Lower lobe of right lung (tissue), 2 donors: Measurements from ENCODE around the gene MCF2L. TPM values are rescaled to one million over a fixed set of nuclear protein-coding genes. Genes with fewer than 3 reads are reported as not detected.

Experiments used
- ATAC-seq, 2 donors: fragments of 200-7000 bp; cut with Tn5 transposase; one replicate each; pipeline ENCODE4 v1.9.1; 2020 to 2022; ENCODE audit warnings: mild to moderate bottlenecking in 2 of 2, moderate library complexity in 2 of 2
- DNase-seq: peaks from one replicate; pipeline ENCODE4 v3.0.0-alpha.2; 2020
- H3K27ac ChIP-seq: fragments of 200-600 bp; one replicate; pipeline ENCODE4 v1.8.0; 2022
- H3K27me3 ChIP-seq: fragments of 200-600 bp; one replicate; pipeline ENCODE4 v1.8.0; 2022; ENCODE audit warnings: low read depth
- H3K36me3 ChIP-seq: fragments of 200-600 bp; one replicate; pipeline ENCODE4 v1.8.0; 2022; ENCODE audit warnings: mild to moderate bottlenecking
- H3K4me1 ChIP-seq: fragments of 200-600 bp; one replicate; pipeline ENCODE4 v1.8.0; 2022
- H3K4me3 ChIP-seq: fragments of 200-600 bp; one replicate; pipeline ENCODE4 v1.8.0; 2022; ENCODE audit warnings: mild to moderate bottlenecking
- H3K9me3 ChIP-seq: fragments of 200-600 bp; one replicate; pipeline ENCODE4 v1.8.0; 2022
- CTCF ChIP-seq: fragments of 200-600 bp; IDR thresholded peaks from one replicate; pipeline ENCODE4 v1.8.0; 2022; ENCODE audit warnings: antibody characterized with exemption, mild to moderate bottlenecking
- intact Hi-C: fragments of 100-400 bp; cut with DNase I; formaldehyde crosslinking; loops from one replicate; pipeline ENCODE4 v1.11.0; 2022
- total RNA-seq: library from RNA; stranded (reverse); fragmentation: NEBNext Ultra II Directional; extraction: Animal tissue kit (Norgen Biotek cat#: 25700); gene quantifications from one replicate; pipeline ENCODE4 v1.2.1, GENCODE V29; 2021
- donor health status: DM: no; HTN: yes; CAD: no; lungs with severe emphysema.

The MCF2L gene
- total RNA-seq, 1 donor from 2014 or later = 42.4 TPM

GRCh38 chr13:113087923-113088690 lies 119.1 kb downstream of the MCF2L start:
- TF ChIP-seq CTCF = no peak
- intact Hi-C loops = no loop called here
- Histone ChIP-seq H3K36me3 (peaks cover 26% of the 10 kb centered on the region), H3K4me3 (no peak overlapping the region), H3K9me3 (no peaks in the 10 kb centered on the region), H3K27ac (no peak overlapping the region), H3K4me1 (no peaks in the 10 kb centered on the region), H3K27me3 (no peaks in the 10 kb centered on the region)
- ATAC-seq (no peak), DNase-seq (peak; percentile 35)

DNA sequence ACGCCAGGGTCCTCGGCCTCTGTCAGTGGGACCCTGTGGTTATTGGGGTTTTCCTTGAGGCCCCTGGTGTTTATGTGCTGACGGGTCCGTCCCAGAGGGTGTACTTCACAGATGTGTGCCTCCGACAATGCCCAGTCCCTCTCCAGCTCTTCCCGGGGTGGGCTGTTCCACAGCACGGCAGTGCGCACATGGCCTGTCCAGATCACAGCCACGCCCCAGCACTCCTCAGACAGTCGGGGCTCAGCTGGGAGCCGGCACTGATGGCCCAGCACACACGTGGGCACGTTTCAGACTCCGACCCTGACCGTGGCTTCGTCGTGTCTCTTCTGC lies 119.6 kb downstream of the MCF2L start:
- DNase-seq (peak; percentile 37), ATAC-seq (no peak)
- no peaks in the 10 kb centered on the region for H3K27me3 ChIP-seq
- no peak overlapping the region for H3K4me3 ChIP-seq
- TF ChIP-seq CTCF = no peak
- no peak overlapping the region for H3K27ac ChIP-seq
- no peaks in the 10 kb centered on the region for H3K9me3 ChIP-seq
- H3K36me3 ChIP-seq = peaks cover 26% of the 10 kb centered on the region
- intact Hi-C loops = no loop called here
- no peaks in the 10 kb centered on the region for H3K4me1 ChIP-seq

DNA sequence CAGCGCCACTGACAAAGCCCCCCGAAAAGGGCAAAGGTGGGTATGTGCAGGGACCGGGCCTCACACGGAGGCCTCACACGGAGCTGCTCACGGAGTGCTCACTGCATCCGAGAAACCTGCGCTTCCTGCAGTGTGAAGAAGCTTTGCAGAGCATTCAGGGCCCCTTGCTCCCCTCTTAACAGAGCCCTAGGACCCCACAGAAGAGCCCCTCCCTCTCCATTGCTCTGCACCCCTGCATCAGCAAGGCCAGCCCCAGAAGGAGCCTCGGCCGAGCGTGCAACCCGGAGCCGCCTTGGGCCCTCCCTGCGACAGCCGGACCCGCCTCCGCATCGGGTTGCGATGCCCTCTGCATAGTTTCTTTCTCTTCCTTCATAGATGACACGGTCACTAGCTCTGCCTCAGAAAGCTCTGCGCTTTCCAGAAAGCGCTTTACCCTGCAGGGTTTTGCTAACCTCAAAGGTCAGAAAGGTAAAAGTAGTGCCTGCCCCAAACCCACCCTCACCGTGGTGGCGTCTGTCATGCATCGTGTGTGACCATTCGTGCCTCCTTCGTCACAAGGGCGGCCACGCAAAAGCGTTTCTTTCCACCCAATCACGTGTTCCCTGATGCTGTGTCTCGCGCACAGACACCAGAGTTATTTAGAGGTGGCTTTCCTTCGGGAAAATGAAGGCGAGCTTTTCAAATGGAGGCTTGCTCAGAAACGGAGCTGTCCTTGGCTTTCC lies 120.8 kb downstream of the MCF2L start:
- no peak for ATAC-seq
- intact Hi-C loops = no loop called here
- no peak for TF ChIP-seq CTCF

DNA sequence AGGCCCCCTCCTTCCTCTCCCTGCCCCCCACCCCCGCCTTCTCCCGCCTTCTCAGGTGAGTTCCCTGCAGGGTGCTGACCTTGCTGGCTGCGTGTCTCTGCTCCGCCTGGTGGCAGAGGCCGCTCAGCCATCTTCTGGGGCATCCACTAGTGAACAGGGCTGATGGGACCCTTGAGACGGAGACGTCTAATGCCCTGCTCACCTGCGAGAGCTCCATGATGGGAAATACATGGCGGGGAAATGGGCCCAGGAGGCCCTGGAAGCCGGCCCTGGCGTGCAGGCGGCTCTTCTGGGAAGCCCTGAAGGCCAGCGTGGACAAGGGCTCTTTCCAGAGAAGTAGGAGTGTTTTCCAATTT lies 121.4 kb downstream of the MCF2L start:
- no peak for ATAC-seq
- H3K27ac ChIP-seq = no peak overlapping the region
- intact Hi-C loops = no loop called here
- no peaks in the 10 kb centered on the region for H3K27me3 ChIP-seq
- no peak overlapping the region for H3K4me3 ChIP-seq
- TF ChIP-seq CTCF = no peak
- H3K9me3 ChIP-seq = no peaks in the 10 kb centered on the region
- H3K4me1 ChIP-seq = no peaks in the 10 kb centered on the region
- H3K36me3 ChIP-seq = peaks cover 26% of the 10 kb centered on the region
- peak; percentile 30 for DNase-seq

More for the DNA sequence above, 120.8 kb downstream of the MCF2L start:
- H3K9me3 ChIP-seq = no peaks in the 10 kb centered on the region
- no peaks in the 10 kb centered on the region for H3K4me1 ChIP-seq
- H3K27ac ChIP-seq = no peak overlapping the region
- no peaks in the 10 kb centered on the region for H3K27me3 ChIP-seq
- H3K36me3 ChIP-seq = peaks cover 26% of the 10 kb centered on the region
- no peak overlapping the region for H3K4me3 ChIP-seq
- peak; percentile 44 for DNase-seq

DNA sequence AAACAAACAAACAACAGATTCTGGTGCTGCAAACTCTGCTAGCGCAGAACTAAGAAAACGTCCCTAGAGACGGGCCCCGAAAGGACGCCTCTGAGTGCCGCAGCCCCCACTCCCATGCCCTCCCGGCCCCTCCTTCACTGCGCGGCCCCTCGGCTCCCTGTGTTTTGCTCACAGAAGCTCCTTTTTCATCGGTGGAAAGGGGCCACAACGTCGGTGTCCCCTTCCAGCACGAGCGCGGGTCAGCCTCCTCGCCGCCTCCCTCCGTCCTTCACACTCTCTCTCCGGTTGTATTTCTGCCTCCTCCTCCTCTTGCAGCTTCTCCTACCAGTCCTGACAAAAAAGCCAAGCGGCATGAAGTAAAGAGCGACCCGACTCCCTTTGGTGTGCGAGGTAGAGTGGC lies 121.8 kb downstream of the MCF2L start:
- no peak overlapping the region for H3K4me3 ChIP-seq
- no peak for TF ChIP-seq CTCF
- peaks cover 26% of the 10 kb centered on the region for H3K36me3 ChIP-seq
- ATAC-seq (no peak), DNase-seq (no peak)
- no peaks in the 10 kb centered on the region for H3K4me1 ChIP-seq
- intact Hi-C loops = no loop called here
- no peak overlapping the region for H3K27ac ChIP-seq
- no peaks in the 10 kb centered on the region for H3K9me3 ChIP-seq
- H3K27me3 ChIP-seq = no peaks in the 10 kb centered on the region
